MM.1S (cell line): ENCODE data around the gene SNRNP40.
"Not testable (repeated sequence)": the region's sequence is repeated elsewhere in the genome, so short reads cannot be mapped to it uniquely, and the experiment has no call there.

Experiments
- DNase-seq: peaks from one replicate; pipeline ENCODE4 v3.0.0-alpha.2; 2015
- H2AFZ ChIP-seq: fragments of 300-600 bp; sonication (generic); 2 replicates; pipeline ENCODE4 v1.6.0; 2016; ENCODE audit warnings: antibody characterized with exemption, low read length
- H3F3A ChIP-seq: fragments of 300-600 bp; sonication (generic); 2 replicates; pipeline ENCODE4 v1.6.1; 2016; ENCODE audit warnings: mild to moderate bottlenecking, antibody characterized with exemption, low read length, moderate library complexity, mixed read lengths; ENCODE audit not compliant: insufficient read depth
- H3K27ac ChIP-seq: fragments of 300-600 bp; sonication (generic); 2 replicates; pipeline ENCODE4 v1.5.1; 2016; ENCODE audit warnings: mild to moderate bottlenecking, low read length
- H3K27me3 ChIP-seq: fragments of 300-600 bp; sonication (generic); replicated peaks from 2 replicates; pipeline ENCODE4 v1.6.0; 2016; ENCODE audit warnings: low read length; ENCODE audit not compliant: insufficient read depth
- H3K36me3 ChIP-seq: fragments of 300-600 bp; sonication (generic); replicated peaks from 2 replicates; pipeline ENCODE4 v1.6.1; 2016; ENCODE audit warnings: mild to moderate bottlenecking, low read length, mixed read lengths; ENCODE audit not compliant: insufficient read depth
- H3K4me1 ChIP-seq: fragments of 300-600 bp; sonication (generic); 2 replicates; pipeline ENCODE4 v1.6.1; 2016; ENCODE audit warnings: low read length, mixed read lengths
- H3K4me2 ChIP-seq: fragments of 300-600 bp; sonication (generic); 2 replicates; pipeline ENCODE4 v1.6.0; 2016; ENCODE audit warnings: low read depth, low read length
- H3K4me3 ChIP-seq: fragments of 300-600 bp; sonication (generic); 2 replicates; pipeline ENCODE4 v1.5.1; 2016; ENCODE audit warnings: low read length, mixed read lengths
- H3K79me2 ChIP-seq: fragments of 300-600 bp; sonication (generic); 2 replicates; pipeline ENCODE4 v1.6.1; 2016; ENCODE audit warnings: mixed run types, low read length, mixed read lengths
- H3K9ac ChIP-seq: fragments of 300-600 bp; sonication (generic); 2 replicates; pipeline ENCODE4 v1.6.1; 2016; ENCODE audit warnings: low read length, mixed read lengths
- H3K9me2 ChIP-seq: fragments of 300-600 bp; sonication (generic); replicated peaks from 2 replicates; pipeline ENCODE4 v1.6.1; 2016; ENCODE audit warnings: mild to moderate bottlenecking, low read length, mixed read lengths; ENCODE audit not compliant: insufficient read depth
- H3K9me3 ChIP-seq: fragments of 300-600 bp; sonication (generic); replicated peaks from 2 replicates; pipeline ENCODE4 v1.6.1; 2016; ENCODE audit warnings: mild to moderate bottlenecking, low read length, mixed read lengths; ENCODE audit not compliant: insufficient read depth
- H4K20me1 ChIP-seq: fragments of 300-600 bp; sonication (generic); 2 replicates; pipeline ENCODE4 v1.6.1; 2016; ENCODE audit warnings: mild to moderate bottlenecking, low read length, moderate library complexity, mixed read lengths; ENCODE audit not compliant: insufficient read depth
- CTCF ChIP-seq: fragments of 300-600 bp; sonication (generic); IDR thresholded peaks from 2 replicates; pipeline ENCODE4 v1.5.1; 2016; ENCODE audit warnings: antibody characterized with exemption, low read length, mixed read lengths
- EZH2 ChIP-seq: fragments of 300-600 bp; sonication (generic); optimal IDR thresholded peaks from 2 replicates; pipeline ENCODE3; 2017; ENCODE audit warnings: low read depth, mild to moderate bottlenecking, antibody characterized with exemption, low read length, mixed read lengths
- EZH2phosphoT487 ChIP-seq: fragments of 300-600 bp; sonication (generic); IDR thresholded peaks from 2 replicates; pipeline ENCODE4 v1.6.1; 2018; ENCODE audit warnings: antibody characterized with exemption, low read length

Gene SNRNP40

GRCh38 chr1:31263408-31263807 is 33.2 kb downstream of the SNRNP40 start:
- Histone ChIP-seq H3F3A (no peaks in the 10 kb centered on the region), H3K27me3 (no peaks in the 10 kb centered on the region), H3K9me2 (no peaks in the 10 kb centered on the region), H2AFZ (no peak overlapping the region), H3K4me3 (no peak overlapping the region), H3K4me1 (no peaks in the 10 kb centered on the region), H3K27ac (no peak overlapping the region), H3K9ac (no peak overlapping the region), H3K4me2 (no peak overlapping the region), H3K9me3 (no peaks in the 10 kb centered on the region), H3K79me2 (no peaks in the 10 kb centered on the region), H3K36me3 (peaks cover 3% of the 10 kb centered on the region), H4K20me1 (no peaks in the 10 kb centered on the region)
- TF ChIP-seq EZH2: no peak
- no peak for TF ChIP-seq EZH2phosphoT487
- TF ChIP-seq CTCF: no peak
- DNase-seq: no peak

GRCh38 chr1:31262393-31262792 is 34.2 kb downstream of the SNRNP40 start:
- H3K27me3 ChIP-seq, H3K9me3 ChIP-seq, DNase-seq, H2AFZ ChIP-seq, H3K9ac ChIP-seq, H3K4me1 ChIP-seq, H3K36me3 ChIP-seq, H3F3A ChIP-seq, H3K27ac ChIP-seq, H3K4me2 ChIP-seq, H3K9me2 ChIP-seq, H4K20me1 ChIP-seq, H3K79me2 ChIP-seq, H3K4me3 ChIP-seq: not testable (repeated sequence)

GRCh38 chr1:31261916-31262315 is 34.7 kb downstream of the SNRNP40 start:
- Histone ChIP-seq H3K79me2 (no peaks in the 10 kb centered on the region), H3F3A (no peaks in the 10 kb centered on the region), H3K4me3 (no peak overlapping the region), H3K9me2 (no peaks in the 10 kb centered on the region), H3K36me3 (no peaks in the 10 kb centered on the region; the same call in none of the 2 replicates), H4K20me1 (no peaks in the 10 kb centered on the region), H3K4me1 (no peaks in the 10 kb centered on the region), H3K9me3 (no peaks in the 10 kb centered on the region), H3K27ac (no peak overlapping the region), H3K4me2 (no peak overlapping the region), H3K9ac (no peak overlapping the region), H2AFZ (no peak overlapping the region), H3K27me3 (no peaks in the 10 kb centered on the region)
- TF ChIP-seq EZH2: no peak
- TF ChIP-seq CTCF: no peak
- TF ChIP-seq EZH2phosphoT487: no peak
- no peak for DNase-seq

- Histone ChIP-seq H3K4me1 (no peaks in the 10 kb centered on the region), H3K36me3 (no peaks in the 10 kb centered on the region; the same call in none of the 2 replicates), H3K9ac (no peak overlapping the region), H3K9me2 (no peaks in the 10 kb centered on the region), H3K27me3 (no peaks in the 10 kb centered on the region), H3K79me2 (no peaks in the 10 kb centered on the region), H3K4me2 (no peak overlapping the region), H2AFZ (no peak overlapping the region), H3K27ac (no peak overlapping the region), H3F3A (no peaks in the 10 kb centered on the region), H3K9me3 (no peaks in the 10 kb centered on the region), H4K20me1 (no peaks in the 10 kb centered on the region), H3K4me3 (no peak overlapping the region)
- TF ChIP-seq CTCF (no peak), EZH2phosphoT487 (no peak), EZH2 (no peak)
- DNase-seq: no peak
These were observed 36.8 kb downstream of the SNRNP40 start for GRCh38 chr1:31259746-31260145.
